PC-3 (cell line): ENCODE data around the gene SULT4A1. TPM values are rescaled to one million over a fixed set of nuclear protein-coding genes. Genes with fewer than 3 reads are reported as not detected.

Experiments used
- ATAC-seq: fragments of 200-7000 bp; cut with Tn5 transposase; 2 replicates; pipeline ENCODE4 v1.9.1; 2020; ENCODE audit warnings: mild to moderate bottlenecking, moderate library complexity
- BruUV-seq: library from RNA; stranded (reverse); fragments of 400-500 nt; replicated peaks from 2 replicates; lab custom pipeline; 2021; lab: Mats Ljungman, UMichigan
- CTCF ChIA-PET: fragments of 300-600 bp; sonication (Branson Sonifier 250); formaldehyde crosslinking; loops from one replicate; lab custom pipeline; 2022; ENCODE audit warnings: antibody characterized with exemption; lab: Charles Lee
- POLR2A ChIA-PET: fragments of 300-600 bp; sonication (Branson Sonifier 250); formaldehyde crosslinking; loops from one replicate; lab custom pipeline; 2022; ENCODE audit warnings: antibody characterized with exemption; ENCODE audit not compliant: unreplicated experiment; lab: Charles Lee
- DNase-seq: peaks from one replicate; pipeline ENCODE4 v3.0.0-alpha.2; 2015
- H2AFZ ChIP-seq: fragments of 300-600 bp; sonication (generic); 2 replicates; pipeline ENCODE4 v1.6.0; 2016; ENCODE audit warnings: antibody characterized with exemption, low read length
- H3F3A ChIP-seq: fragments of 300-600 bp; sonication (generic); one replicate; pipeline ENCODE4 v1.6.0; 2017; ENCODE audit warnings: antibody characterized with exemption, low read length, control low read depth, mild to moderate bottlenecking; ENCODE audit not compliant: unreplicated experiment
- H3K27ac ChIP-seq: fragments of 300-600 bp; sonication (generic); 2 replicates; pipeline ENCODE4 v1.5.1; 2016; ENCODE audit warnings: mild to moderate bottlenecking, low read length
- H3K27me3 ChIP-seq: fragments of 300-600 bp; sonication (generic); 2 replicates; pipeline ENCODE4 v1.6.1; 2016; ENCODE audit warnings: low read length, mixed read lengths
- H3K36me3 ChIP-seq: fragments of 300-600 bp; sonication (generic); 2 replicates; pipeline ENCODE4 v1.6.1; 2016; ENCODE audit warnings: low read depth, mixed run types, low read length, mixed read lengths
- H3K4me1 ChIP-seq: fragments of 300-600 bp; sonication (generic); 2 replicates; pipeline ENCODE4 v1.5.1; 2016; ENCODE audit warnings: low read length; ENCODE audit not compliant: insufficient read depth
- H3K4me2 ChIP-seq: fragments of 300-600 bp; sonication (generic); 2 replicates; pipeline ENCODE4 v1.6.0; 2016; ENCODE audit warnings: low read length
- H3K4me3 ChIP-seq: fragments of 300-600 bp; sonication (generic); 2 replicates; pipeline ENCODE4 v1.5.1; 2016; ENCODE audit warnings: mild to moderate bottlenecking, low read length, mixed read lengths
- H3K79me2 ChIP-seq: fragments of 300-600 bp; sonication (generic); 2 replicates; pipeline ENCODE4 v1.6.1; 2017; ENCODE audit warnings: low read length, mixed read lengths
- H3K9ac ChIP-seq: fragments of 300-600 bp; sonication (generic); 2 replicates; pipeline ENCODE4 v1.6.0; 2016; ENCODE audit warnings: mild to moderate bottlenecking, low read length
- H3K9me2 ChIP-seq: fragments of 300-600 bp; sonication (generic); replicated peaks from 2 replicates; pipeline ENCODE4 v1.6.1; 2016; ENCODE audit warnings: mixed run types, low read length, mixed read lengths
- H3K9me3 ChIP-seq: fragments of 300-600 bp; sonication (generic); 2 replicates; pipeline ENCODE4 v1.6.1; 2016; ENCODE audit warnings: low read length, mixed read lengths
- H4K20me1 ChIP-seq: fragments of 300-600 bp; sonication (generic); 2 replicates; pipeline ENCODE4 v1.6.1; 2016; ENCODE audit warnings: low read length, mixed read lengths
- CTCF ChIP-seq: fragments of 300-600 bp; sonication (generic); conservative IDR thresholded peaks from 2 replicates; pipeline ENCODE4 v1.5.1; 2017; ENCODE audit warnings: antibody characterized with exemption, low read depth, mild to moderate bottlenecking, low read length
- EZH2 ChIP-seq: fragments of 300-600 bp; sonication (generic); IDR thresholded peaks from one replicate; pipeline ENCODE4 v1.6.1; 2017; ENCODE audit warnings: antibody characterized with exemption, mild to moderate bottlenecking, low read length; ENCODE audit not compliant: unreplicated experiment
- EZH2phosphoT487 ChIP-seq: fragments of 300-600 bp; sonication (generic); IDR thresholded peaks from 2 replicates; pipeline ENCODE4 v1.6.1; 2018; ENCODE audit warnings: mild to moderate bottlenecking, antibody characterized with exemption, low read length, borderline replicate concordance
- intact Hi-C: fragments of 100-400 bp; cut with micrococcal nuclease; formaldehyde crosslinking; loops from 2 replicates; pipeline ENCODE4 v1.9.0; 2023
- total RNA-seq: library from RNA; depleted of rRNA; stranded (reverse); fragments of >200 nt; gene quantifications from 2 replicates; pipeline ENCODE4 v1.2.3, GENCODE V29; 2014

SULT4A1 gene
- total RNA-seq, 1 experiment from 2014 or later, result not detected

- POLR2A ChIA-PET, result no interaction called here
- H3K9me3 ChIP-seq, result no peaks in the 10 kb centered on the region
- H3K9ac ChIP-seq, result no peak overlapping the region
- H3K36me3 ChIP-seq, result no peaks in the 10 kb centered on the region
- no peak overlapping the region for H2AFZ ChIP-seq
- H3K4me2 ChIP-seq, result no peak overlapping the region
- no peaks in the 10 kb centered on the region for H4K20me1 ChIP-seq
- ATAC-seq (no peak), DNase-seq (peak; percentile 14)
- TF ChIP-seq EZH2phosphoT487, result no peak
- TF ChIP-seq CTCF, result no peak
- TF ChIP-seq EZH2, result no peak
- no TSS peak for BruUV-seq
- CTCF ChIA-PET, result no interaction called here
- intact Hi-C loops, result no loop called here
- no peaks in the 10 kb centered on the region for H3K4me1 ChIP-seq
- no peaks in the 10 kb centered on the region for H3K79me2 ChIP-seq
- no peak overlapping the region for H3K4me3 ChIP-seq
- H3F3A ChIP-seq, result no peaks in the 10 kb centered on the region
- H3K27me3 ChIP-seq, result peaks cover 3% of the 10 kb centered on the region; the same call in 1 of the 2 replicates
- H3K9me2 ChIP-seq, result no peaks in the 10 kb centered on the region
- no peak overlapping the region for H3K27ac ChIP-seq
Measured at GRCh38 chr22:43910178-43910695, 47.9 kb upstream of the SULT4A1 start.

GRCh38 chr22:43909708-43910107 is 47.4 kb upstream of the SULT4A1 start:
- CTCF ChIA-PET, result no interaction called here
- no peaks in the 10 kb centered on the region for H3K9me2 ChIP-seq
- TF ChIP-seq EZH2phosphoT487 (no peak), EZH2 (no peak), CTCF (no peak)

GRCh38 chr22:43905681-43906080 is 43.4 kb upstream of the SULT4A1 start:
- no peak overlapping the region for H2AFZ ChIP-seq
- no peaks in the 10 kb centered on the region for H3K36me3 ChIP-seq
- H3K79me2 ChIP-seq, result no peaks in the 10 kb centered on the region
- peaks cover 3% of the 10 kb centered on the region; the same call in 1 of the 2 replicates for H3K27me3 ChIP-seq
- H4K20me1 ChIP-seq, result no peaks in the 10 kb centered on the region
- no peaks in the 10 kb centered on the region for H3K9me2 ChIP-seq
- H3F3A ChIP-seq, result no peaks in the 10 kb centered on the region
- ChIA-PET CTCF (no interaction called here), POLR2A (no interaction called here)
- TF ChIP-seq EZH2phosphoT487 (no peak), CTCF (no peak), EZH2 (no peak)
- intact Hi-C loops, result no loop called here
- no peaks in the 10 kb centered on the region for H3K9me3 ChIP-seq
- ATAC-seq (no peak), DNase-seq (no peak)
- H3K4me3 ChIP-seq, result no peak overlapping the region
- H3K4me2 ChIP-seq, result no peak overlapping the region
- no peaks in the 10 kb centered on the region for H3K4me1 ChIP-seq
- no peak overlapping the region for H3K9ac ChIP-seq
- no peak overlapping the region for H3K27ac ChIP-seq
- BruUV-seq, result no TSS peak

More at GRCh38 chr22:43909708-43910107, 47.4 kb upstream of the SULT4A1 start:
- H3K9me3 ChIP-seq, result no peaks in the 10 kb centered on the region
- no peak overlapping the region for H2AFZ ChIP-seq
- ATAC-seq, result no peak
- H3K27me3 ChIP-seq, result peaks cover 3% of the 10 kb centered on the region; the same call in 1 of the 2 replicates
- no peaks in the 10 kb centered on the region for H4K20me1 ChIP-seq
- H3K36me3 ChIP-seq, result no peaks in the 10 kb centered on the region
- DNase-seq, result no peak
- POLR2A ChIA-PET, result no interaction called here
- BruUV-seq, result no TSS peak
- H3K79me2 ChIP-seq, result no peaks in the 10 kb centered on the region
- H3K9ac ChIP-seq, result no peak overlapping the region
- H3K4me3 ChIP-seq, result no peak overlapping the region
- no peak overlapping the region for H3K27ac ChIP-seq
- no peaks in the 10 kb centered on the region for H3F3A ChIP-seq
- no peak overlapping the region for H3K4me2 ChIP-seq
- H3K4me1 ChIP-seq, result no peaks in the 10 kb centered on the region
- intact Hi-C loops, result no loop called here
